Peyer's patch (tissue), 4 donors: Measurements from ENCODE around the gene ARL15.

Source experiments
- CTCF ChIP-seq, 6 experiments: fragments of 450-650 bp in 4 of 6; fragments of 200-600 bp in 2 of 6; sonication (generic) in 1 of 6; IDR thresholded peaks; one replicate each; pipeline ENCODE4 v1.5.1; 2017 to 2019; ENCODE audit warnings: antibody characterized with exemption in 6 of 6, mild to moderate bottlenecking in 3 of 6, moderate library complexity in 1 of 6
- POLR2A ChIP-seq, 2 donors: fragments of 450-650 bp; IDR thresholded peaks; one replicate each; pipeline ENCODE4 v1.5.1; 2017; ENCODE audit warnings: antibody characterized with exemption in 2 of 2, mild to moderate bottlenecking in 2 of 2, moderate library complexity in 2 of 2

GRCh38 chr5:54007827-54008777 is 302.3 kb downstream of the ARL15 start:
- TF ChIP-seq CTCF (IDR thresholded peaks at IDR 0.05) (no peak), POLR2A (IDR thresholded peaks at IDR 0.05) (no peak)
